Large intestine (tissue), 3 donors: Measurements from ENCODE around the gene WHRN. TPM values are rescaled to one million over a fixed set of nuclear protein-coding genes. Genes with fewer than 3 reads are reported as not detected.
A peak's percentile ranks its signal among the peaks of the same experiment; 100 is the strongest.

ENCODE experiments used
- DNase-seq, 2 donors: peaks; one replicate each; pipeline versions ENCODE4 v3.0.0 to v3.0.0-alpha.2; 2013
- H3K27ac ChIP-seq: one replicate; pipeline ENCODE4 v1.5.1; 2013; ENCODE audit warnings: low read length
- H3K27me3 ChIP-seq: 2 replicates; pipeline ENCODE4 v1.6.1; 2013; ENCODE audit warnings: low read length; ENCODE audit not compliant: control insufficient read depth, insufficient read depth
- H3K36me3 ChIP-seq: 2 replicates; pipeline ENCODE4 v1.6.1; 2013; ENCODE audit warnings: low read length; ENCODE audit not compliant: control insufficient read depth, insufficient read depth
- H3K4me1 ChIP-seq: one replicate; pipeline ENCODE4 v1.6.1; 2013; ENCODE audit warnings: low read length; ENCODE audit not compliant: control insufficient read depth, insufficient read depth
- H3K4me3 ChIP-seq: one replicate; pipeline ENCODE4 v1.5.1; 2013; ENCODE audit warnings: low read length
- H3K9me3 ChIP-seq: one replicate; pipeline ENCODE4 v1.6.1; 2013; ENCODE audit warnings: mild to moderate bottlenecking, low read depth, low read length, moderate library complexity; ENCODE audit not compliant: control insufficient read depth
- WGBS: methylation state at CpG from one replicate; pipeline ENCODE4 v1.1.5; 2013; ENCODE audit warnings: low lambda C conversion rate; ENCODE audit not compliant: insufficient coverage; 5-methylcytosine and 5-hydroxymethylcytosine counted together
- polyA plus RNA-seq: library from polyadenylated mRNA; unstranded; fragments of 120-200 nt; gene quantifications from one replicate; pipeline ENCODE4 v1.2.1, GENCODE V29; 2013

The WHRN gene
- polyA plus RNA-seq, 1 donor: 10.2 TPM

GRCh38 chr9:114450833-114451706 lies 54.2 kb downstream of the WHRN start:
- Histone ChIP-seq H3K4me1 (no peaks in the 10 kb centered on the region), H3K27me3 (no peaks in the 10 kb centered on the region), H3K27ac (no peak overlapping the region), H3K36me3 (no peaks in the 10 kb centered on the region), H3K9me3 (no peaks in the 10 kb centered on the region), H3K4me3 (no peak overlapping the region)
- WGBS: no CpG with 5 or more reads among the region's 12 CpGs
- DNase-seq: no peak

- 100% methylated on average over 1 of the region's 3 CpGs for WGBS
- Histone ChIP-seq H3K27me3 (no peaks in the 10 kb centered on the region), H3K4me1 (no peaks in the 10 kb centered on the region), H3K27ac (no peak overlapping the region), H3K9me3 (no peaks in the 10 kb centered on the region), H3K4me3 (no peak overlapping the region), H3K36me3 (no peaks in the 10 kb centered on the region)
- no peak for DNase-seq
These were observed 55.1 kb downstream of the WHRN start for GRCh38 chr9:114450181-114450580.

GRCh38 chr9:114449236-114449635 lies 56.0 kb downstream of the WHRN start:
- Histone ChIP-seq H3K4me3 (no peak overlapping the region), H3K9me3 (no peaks in the 10 kb centered on the region), H3K36me3 (no peaks in the 10 kb centered on the region), H3K4me1 (no peaks in the 10 kb centered on the region), H3K27me3 (no peaks in the 10 kb centered on the region), H3K27ac (no peak overlapping the region)
- WGBS: no CpG with 5 or more reads among the region's 5 CpGs
- DNase-seq: no peak

- WGBS: no CpG with 5 or more reads among the region's 2 CpGs
- Histone ChIP-seq H3K4me3 (no peak overlapping the region), H3K4me1 (no peaks in the 10 kb centered on the region), H3K27ac (no peak overlapping the region), H3K27me3 (no peaks in the 10 kb centered on the region), H3K36me3 (no peaks in the 10 kb centered on the region), H3K9me3 (no peaks in the 10 kb centered on the region)
- DNase-seq: no peak
These were observed 56.6 kb downstream of the WHRN start for GRCh38 chr9:114448706-114449105.

- 33% methylated on average over 1 of the region's 8 CpGs for WGBS
These were observed 58.4 kb downstream of the WHRN start for GRCh38 chr9:114446672-114447450.

GRCh38 chr9:114446036-114446435 lies 59.2 kb downstream of the WHRN start:
- WGBS: no CpG with 5 or more reads among the region's 4 CpGs
- Histone ChIP-seq H3K4me3 (no peak overlapping the region), H3K36me3 (no peaks in the 10 kb centered on the region), H3K27me3 (no peaks in the 10 kb centered on the region), H3K9me3 (no peaks in the 10 kb centered on the region), H3K4me1 (no peaks in the 10 kb centered on the region), H3K27ac (no peak overlapping the region)
- DNase-seq: no peak

More at GRCh38 chr9:114446672-114447450, 58.4 kb downstream of the WHRN start:
- Histone ChIP-seq H3K4me1 (no peaks in the 10 kb centered on the region), H3K36me3 (no peaks in the 10 kb centered on the region), H3K27me3 (no peaks in the 10 kb centered on the region), H3K9me3 (no peaks in the 10 kb centered on the region), H3K27ac (no peak overlapping the region), H3K4me3 (no peak overlapping the region)
- DNase-seq: no peak

- no peaks in the 10 kb centered on the region for H3K9me3 ChIP-seq
- DNase-seq: no peak
- no peaks in the 10 kb centered on the region for H3K27me3 ChIP-seq
- H3K36me3 ChIP-seq: no peaks in the 10 kb centered on the region
- no peak overlapping the region for H3K27ac ChIP-seq
- H3K4me3 ChIP-seq: no peak overlapping the region
- no CpG with 5 or more reads among the region's 5 CpGs for WGBS
- no peaks in the 10 kb centered on the region for H3K4me1 ChIP-seq
These were observed 59.7 kb downstream of the WHRN start for GRCh38 chr9:114445616-114446015.

GRCh38 chr9:114442022-114442421 lies 63.3 kb downstream of the WHRN start:
- DNase-seq: no peak
- Histone ChIP-seq H3K4me3 (no peak overlapping the region), H3K27me3 (no peaks in the 10 kb centered on the region), H3K4me1 (no peaks in the 10 kb centered on the region), H3K9me3 (no peaks in the 10 kb centered on the region), H3K27ac (no peak overlapping the region), H3K36me3 (no peaks in the 10 kb centered on the region)
- WGBS: 67% methylated on average over 1 of the region's 1 CpG

- Histone ChIP-seq H3K4me1 (no peaks in the 10 kb centered on the region), H3K36me3 (no peaks in the 10 kb centered on the region), H3K27me3 (no peaks in the 10 kb centered on the region), H3K4me3 (no peak overlapping the region), H3K27ac (no peak overlapping the region), H3K9me3 (no peaks in the 10 kb centered on the region)
- no peak for DNase-seq
- no CpG with 5 or more reads among the region's 2 CpGs for WGBS
These were observed 67.8 kb downstream of the WHRN start for GRCh38 chr9:114437401-114437893.

- no peaks in the 10 kb centered on the region for H3K36me3 ChIP-seq
- no peak overlapping the region for H3K4me3 ChIP-seq
- H3K27me3 ChIP-seq: no peaks in the 10 kb centered on the region
- DNase-seq: peak in 1 of 2 donors; percentile 45
- H3K27ac ChIP-seq: no peak overlapping the region
- 37% methylated on average over 2 of the region's 9 CpGs for WGBS
- no peaks in the 10 kb centered on the region for H3K9me3 ChIP-seq
- H3K4me1 ChIP-seq: no peaks in the 10 kb centered on the region
These were observed 70.4 kb downstream of the WHRN start for GRCh38 chr9:114434878-114435311.
